Lung (tissue), 16 donors: ENCODE data around the gene IGBP1. TPM values are rescaled to one million over a fixed set of nuclear protein-coding genes. Genes with fewer than 3 reads are reported as not detected.
A peak's percentile ranks its signal among the peaks of the same experiment; 100 is the strongest.

ENCODE experiments used
- ATAC-seq: fragments of 200-7000 bp; cut with Tn5 transposase; one replicate; pipeline ENCODE4 v1.9.1; 2020; ENCODE audit warnings: moderate number of reproducible peaks; ENCODE audit not compliant: insufficient read depth, low FRiP score
- DNase-seq, 3 donors: peaks; one replicate each; pipeline ENCODE4 v3.0.0-alpha.2; 2013 to 2017
- H3K27ac ChIP-seq, 2 donors: one replicate each; pipeline ENCODE4 v1.5.1; 2013; ENCODE audit warnings: mild to moderate bottlenecking in 2 of 2, moderate library complexity in 2 of 2, control low read depth in 1 of 2, inconsistent platforms in 1 of 2, low read depth in 1 of 2, low read length in 1 of 2
- H3K27me3 ChIP-seq, 3 donors: one replicate each; pipeline ENCODE4 v1.5.1; 2013; ENCODE audit warnings: low read length in 2 of 3; ENCODE audit not compliant: control insufficient read depth in 3 of 3, insufficient read depth in 3 of 3
- H3K36me3 ChIP-seq, 4 donors: one replicate each; pipeline ENCODE4 v1.5.1; 2013; ENCODE audit warnings: low read length in 4 of 4, mild to moderate bottlenecking in 1 of 4, moderate library complexity in 1 of 4; ENCODE audit not compliant: control insufficient read depth in 4 of 4, insufficient read depth in 4 of 4
- H3K4me1 ChIP-seq, 5 donors: one replicate each; pipeline ENCODE4 v1.5.1; 2013; ENCODE audit warnings: low read length in 5 of 5, mild to moderate bottlenecking in 2 of 5, moderate library complexity in 1 of 5; ENCODE audit not compliant: control insufficient read depth in 5 of 5, insufficient read depth in 5 of 5
- H3K4me3 ChIP-seq: one replicate; pipeline ENCODE4 v1.5.1; 2013; ENCODE audit warnings: mild to moderate bottlenecking, control low read depth, moderate library complexity
- H3K9ac ChIP-seq, 2 donors: one replicate each; pipeline ENCODE4 v1.5.1; 2013; ENCODE audit warnings: low read length in 2 of 2, control low read depth in 1 of 2; ENCODE audit not compliant: insufficient read depth in 1 of 2
- H3K9me3 ChIP-seq, 4 donors: one replicate each; pipeline ENCODE4 v1.5.1; 2013; ENCODE audit warnings: low read length in 3 of 4, mild to moderate bottlenecking in 1 of 4, moderate library complexity in 1 of 4; ENCODE audit not compliant: control insufficient read depth in 4 of 4, insufficient read depth in 3 of 4
- WGBS, 2 donors: extraction: QIAGEN DNeasy Blood & Tissue Kit; methylation state at CpG; one replicate each; pipeline ENCODE4 v1.1.7; 2013; 5-methylcytosine and 5-hydroxymethylcytosine counted together
- long read RNA-seq, 5 donors: transcript quantifications; one replicate each; lab custom pipeline, GENCODE V29; 2026
- polyA plus RNA-seq, 2 donors: library from polyadenylated mRNA; stranded (reverse); fragments of 200-250 nt; gene quantifications; one replicate each; pipeline ENCODE4 v1.2.1, GENCODE V29; 2013
- total RNA-seq, 2 donors: library from RNA; depleted of rRNA in 1 of 2; stranded (reverse); fragments of >200 nt in 1 of 2; gene quantifications; one replicate each; pipeline ENCODE4 v1.2.1, GENCODE V29; 2014 to 2021
- TF ChIP-seq, protein P1 (sequence below): IDR thresholded peaks from 2 replicates; pipeline ENCODE4 v1.5.1; 2012; ENCODE audit warnings: mild to moderate bottlenecking; ENCODE audit errors: control extremely low read depth, extremely low read depth
- donor health status: control.
- donor health status: control.
- donor health status: Bipolar disorder and iron deficiency.
- donor health status: healthy.
- donor health status: DM: yes; HTN: yes; CAD: no.

IGBP1 gene
- total RNA-seq: 10 to 100 TPM; 35.5 to 69.1 TPM
- polyA plus RNA-seq: 10 to 100 TPM; 38.1 to 38.5 TPM
- long read RNA-seq, donor 1, transcript IGBP1-201 (6 exons, 1,862 nt): major isoform, 47 of 75 reads
- long read RNA-seq, donor 1, partial matches to known transcripts: 28 of 75 reads
- long read RNA-seq, donor 1, other reads (novel, unspliced or antisense): 0 of 75 reads
- long read RNA-seq, donor 2, transcript IGBP1-201 (6 exons, 1,862 nt): major isoform, 15 of 21 reads
- long read RNA-seq, donor 2, partial matches to known transcripts: 5 of 21 reads
- long read RNA-seq, donor 2, other reads (novel, unspliced or antisense): 0 of 21 reads
- long read RNA-seq, donor 3, transcript IGBP1-201 (6 exons, 1,862 nt): major isoform, 21 of 21 reads
- long read RNA-seq, donor 3, partial matches to known transcripts: 0 of 21 reads
- long read RNA-seq, donor 3, other reads (novel, unspliced or antisense): 0 of 21 reads
- long read RNA-seq, donor 4, transcript IGBP1-201 (6 exons, 1,862 nt): major isoform, 6 of 12 reads
- long read RNA-seq, donor 4, partial matches to known transcripts: 6 of 12 reads
- long read RNA-seq, donor 4, other reads (novel, unspliced or antisense): 0 of 12 reads
- long read RNA-seq, donor 5, transcript IGBP1-201 (6 exons, 1,862 nt): major isoform, 28 of 53 reads
- long read RNA-seq, donor 5, partial matches to known transcripts: 24 of 53 reads
- long read RNA-seq, donor 5, other reads (novel, unspliced or antisense): 0 of 53 reads

DNA sequence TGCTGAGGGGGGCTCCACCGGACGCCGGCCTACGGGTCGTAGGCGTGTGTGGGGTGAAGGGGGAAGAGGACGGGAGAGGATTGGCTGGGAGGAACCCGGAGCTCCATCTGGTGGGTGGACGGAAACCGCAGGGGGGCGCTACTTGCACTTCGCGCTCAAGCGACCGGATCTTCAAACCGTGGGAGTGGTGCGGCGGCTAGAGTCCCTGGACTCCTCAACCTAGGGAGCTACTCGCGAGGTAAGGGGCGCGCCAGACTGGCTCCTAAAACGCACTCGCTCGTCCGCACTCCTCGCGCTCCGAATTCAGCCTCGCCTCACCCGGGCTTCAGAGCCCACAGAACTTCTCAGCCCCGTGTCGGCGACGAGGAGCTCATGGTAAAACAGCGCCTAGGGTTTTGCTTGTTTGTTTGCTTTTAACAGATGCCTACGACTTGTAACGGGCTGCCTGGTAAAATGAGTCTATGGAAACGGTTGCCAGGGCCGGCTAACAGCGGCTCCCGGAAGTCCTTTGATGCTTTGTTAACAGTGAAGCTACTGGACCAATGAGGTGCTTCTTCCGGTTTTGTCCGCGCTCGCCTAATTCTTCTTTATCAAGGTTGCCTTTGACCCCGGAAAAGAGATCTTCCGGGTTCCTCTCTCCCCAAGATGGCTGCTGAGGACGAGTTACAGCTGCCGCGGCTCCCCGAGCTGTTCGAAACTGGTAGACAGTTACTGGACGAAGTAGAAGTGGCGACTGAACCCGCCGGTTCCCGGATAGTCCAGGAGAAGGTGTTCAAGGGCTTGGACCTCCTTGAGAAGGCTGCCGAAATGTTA lies at the start of gene IGBP1:
Gene IGBP1 (plus strand): TSS at position 145 of the 813 bp plus-strand sequence. CDS start 501 bp downstream, at position 646.
- peak within 1 kb of the TSS; percentile 51 for H3K4me3 ChIP-seq
- TF ChIP-seq, protein P1, sequence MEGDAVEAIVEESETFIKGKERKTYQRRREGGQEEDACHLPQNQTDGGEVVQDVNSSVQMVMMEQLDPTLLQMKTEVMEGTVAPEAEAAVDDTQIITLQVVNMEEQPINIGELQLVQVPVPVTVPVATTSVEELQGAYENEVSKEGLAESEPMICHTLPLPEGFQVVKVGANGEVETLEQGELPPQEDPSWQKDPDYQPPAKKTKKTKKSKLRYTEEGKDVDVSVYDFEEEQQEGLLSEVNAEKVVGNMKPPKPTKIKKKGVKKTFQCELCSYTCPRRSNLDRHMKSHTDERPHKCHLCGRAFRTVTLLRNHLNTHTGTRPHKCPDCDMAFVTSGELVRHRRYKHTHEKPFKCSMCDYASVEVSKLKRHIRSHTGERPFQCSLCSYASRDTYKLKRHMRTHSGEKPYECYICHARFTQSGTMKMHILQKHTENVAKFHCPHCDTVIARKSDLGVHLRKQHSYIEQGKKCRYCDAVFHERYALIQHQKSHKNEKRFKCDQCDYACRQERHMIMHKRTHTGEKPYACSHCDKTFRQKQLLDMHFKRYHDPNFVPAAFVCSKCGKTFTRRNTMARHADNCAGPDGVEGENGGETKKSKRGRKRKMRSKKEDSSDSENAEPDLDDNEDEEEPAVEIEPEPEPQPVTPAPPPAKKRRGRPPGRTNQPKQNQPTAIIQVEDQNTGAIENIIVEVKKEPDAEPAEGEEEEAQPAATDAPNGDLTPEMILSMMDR: peak; percentile 9
- peaks cover 0 to 2% (median 0%) of the 10 kb centered on the region in 3 donors for H3K27me3 ChIP-seq
- H3K36me3 ChIP-seq: no peaks in the 10 kb centered on the region
- WGBS, 2 donors: 0 to 34% methylated on average over 37 to 59 of the region's 59 CpGs
- H3K9me3 ChIP-seq: peaks cover 0 to 7% (median 2%) of the 10 kb centered on the region in 4 donors
- peak within 1 kb of the TSS; percentile 62 to 82 for H3K9ac ChIP-seq
- ATAC-seq (peak; percentile 85), DNase-seq (peak; percentile 88 to 94 (median 93))
- peak within 1 kb of the TSS; percentile 88 to 91 for H3K27ac ChIP-seq
- H3K4me1 ChIP-seq: peaks cover 0 to 8% (median 0%) of the 10 kb centered on the region in 5 donors

DNA sequence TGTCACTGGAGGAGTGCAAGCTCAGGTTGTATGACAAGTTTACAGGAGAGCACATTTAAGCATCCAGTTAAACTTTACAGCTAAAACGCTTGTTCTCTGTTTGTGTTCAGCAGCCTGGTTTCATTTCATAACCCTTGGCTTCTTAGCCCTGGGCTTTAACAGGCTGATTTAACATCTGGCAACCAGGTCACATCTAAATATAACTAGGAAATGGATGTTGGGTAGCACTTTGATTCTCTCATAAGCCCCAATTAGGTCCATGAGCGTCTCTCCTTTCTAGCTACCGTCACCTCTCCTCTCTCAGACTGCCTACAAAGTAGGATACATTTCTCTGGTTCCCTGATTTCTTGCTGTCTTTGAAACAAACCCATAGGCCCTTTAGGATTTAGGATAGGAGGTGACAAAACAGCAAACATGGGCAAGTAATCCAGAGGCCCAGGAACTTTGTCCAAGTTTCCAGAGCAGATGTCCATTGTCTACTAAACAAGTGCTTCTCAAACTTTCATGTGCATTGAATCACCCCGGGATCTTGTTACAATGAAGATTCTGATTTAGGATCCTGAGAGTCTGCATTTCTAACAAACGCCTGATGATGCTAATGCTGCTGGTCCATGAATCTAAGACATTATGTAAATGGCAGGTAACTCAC lies 48.5 kb upstream of the IGBP1 start:
- ATAC-seq (no peak), DNase-seq (no peak)
- peaks cover 0 to 18% (median 5%) of the 10 kb centered on the region in 3 donors for H3K27me3 ChIP-seq
- 69 to 78% methylated on average over 5 of the region's 5 CpGs for WGBS, 2 donors
- no peak overlapping the region for H3K4me3 ChIP-seq
- TF ChIP-seq, protein P1: no peak
- H3K9me3 ChIP-seq: no peaks in the 10 kb centered on the region
- H3K27ac ChIP-seq: no peak overlapping the region
- H3K4me1 ChIP-seq: peaks cover 0 to 9% (median 4%) of the 10 kb centered on the region in 5 donors
- no peak overlapping the region for H3K9ac ChIP-seq
- H3K36me3 ChIP-seq: no peaks in the 10 kb centered on the region

GRCh38 chrX:70087857-70088630 lies 45.2 kb upstream of the IGBP1 start:
- Histone ChIP-seq H3K4me1 (peaks cover 0 to 9% (median 4%) of the 10 kb centered on the region in 5 donors), H3K27me3 (peaks cover 0 to 15% (median 0%) of the 10 kb centered on the region in 3 donors), H3K27ac (peak overlapping the region in 1 of 2 donors; percentile 46), H3K9me3 (peaks cover 0 to 2% (median 0%) of the 10 kb centered on the region in 4 donors), H3K36me3 (no peaks in the 10 kb centered on the region), H3K9ac (no peak overlapping the region), H3K4me3 (no peak overlapping the region)
- WGBS, 2 donors: 48 to 50% methylated on average over 10 to 11 of the region's 11 CpGs
- DNase-seq (peak; percentile 55 to 77 (median 73)), ATAC-seq (no peak)
- TF ChIP-seq, protein P1: no peak
